ENCODE data around the gene CHDH. TPM values are rescaled to one million over a fixed set of nuclear protein-coding genes. Genes with fewer than 3 reads are reported as not detected.

Gene CHDH
- total RNA-seq, 4 donors from 2014 or later: 0.16 to 2.6 (median 1.6) TPM

GRCh38 chr3:53808496-53808895 lies 37.7 kb downstream of the CHDH start:
- DNase-seq (ENCODE audit: low spot score) (no peak), ATAC-seq (ENCODE audit: low FRiP score) (no peak)
- TF ChIP-seq, protein P1, sequence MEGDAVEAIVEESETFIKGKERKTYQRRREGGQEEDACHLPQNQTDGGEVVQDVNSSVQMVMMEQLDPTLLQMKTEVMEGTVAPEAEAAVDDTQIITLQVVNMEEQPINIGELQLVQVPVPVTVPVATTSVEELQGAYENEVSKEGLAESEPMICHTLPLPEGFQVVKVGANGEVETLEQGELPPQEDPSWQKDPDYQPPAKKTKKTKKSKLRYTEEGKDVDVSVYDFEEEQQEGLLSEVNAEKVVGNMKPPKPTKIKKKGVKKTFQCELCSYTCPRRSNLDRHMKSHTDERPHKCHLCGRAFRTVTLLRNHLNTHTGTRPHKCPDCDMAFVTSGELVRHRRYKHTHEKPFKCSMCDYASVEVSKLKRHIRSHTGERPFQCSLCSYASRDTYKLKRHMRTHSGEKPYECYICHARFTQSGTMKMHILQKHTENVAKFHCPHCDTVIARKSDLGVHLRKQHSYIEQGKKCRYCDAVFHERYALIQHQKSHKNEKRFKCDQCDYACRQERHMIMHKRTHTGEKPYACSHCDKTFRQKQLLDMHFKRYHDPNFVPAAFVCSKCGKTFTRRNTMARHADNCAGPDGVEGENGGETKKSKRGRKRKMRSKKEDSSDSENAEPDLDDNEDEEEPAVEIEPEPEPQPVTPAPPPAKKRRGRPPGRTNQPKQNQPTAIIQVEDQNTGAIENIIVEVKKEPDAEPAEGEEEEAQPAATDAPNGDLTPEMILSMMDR (IDR thresholded peaks at IDR 0.05): no peak

DNA sequence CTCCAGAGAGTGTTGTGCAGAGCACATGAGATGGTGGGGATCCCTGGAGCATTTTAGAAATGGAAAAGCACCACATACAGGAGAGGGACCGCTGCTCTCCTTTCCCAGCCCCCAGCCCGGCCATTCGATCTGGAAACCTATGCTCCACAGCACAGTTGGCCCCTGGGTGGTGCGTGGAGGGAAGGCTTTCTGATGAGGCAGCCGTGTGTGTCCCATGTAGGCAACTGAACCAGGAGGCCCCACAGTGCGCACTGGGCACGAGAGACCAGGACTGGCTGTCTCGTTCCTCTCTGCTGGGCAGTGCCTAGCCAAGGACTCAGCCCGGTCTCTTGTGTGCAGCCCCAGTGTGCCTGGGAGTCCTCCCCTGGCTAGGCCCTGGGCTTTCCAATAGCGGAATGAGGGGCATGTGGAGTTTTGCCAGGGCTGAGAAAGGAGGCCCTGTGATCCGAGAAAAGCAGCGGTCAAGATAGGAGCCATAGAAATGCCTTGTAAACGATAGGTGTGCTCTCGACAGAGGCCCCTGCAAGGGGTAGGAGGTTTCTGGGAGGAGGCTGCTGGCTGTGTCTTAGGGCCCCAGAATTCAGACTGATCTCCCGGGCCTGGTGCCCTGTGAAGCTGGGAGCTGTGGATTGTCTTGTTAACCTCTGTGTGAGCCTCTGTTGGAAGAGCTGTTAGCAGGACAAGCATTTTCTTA lies 39.0 kb downstream of the CHDH start:
- TF ChIP-seq, protein P1 (IDR thresholded peaks at IDR 0.05): no peak
- ATAC-seq (ENCODE audit: low FRiP score) (no peak), DNase-seq (ENCODE audit: low spot score) (no peak)

DNA sequence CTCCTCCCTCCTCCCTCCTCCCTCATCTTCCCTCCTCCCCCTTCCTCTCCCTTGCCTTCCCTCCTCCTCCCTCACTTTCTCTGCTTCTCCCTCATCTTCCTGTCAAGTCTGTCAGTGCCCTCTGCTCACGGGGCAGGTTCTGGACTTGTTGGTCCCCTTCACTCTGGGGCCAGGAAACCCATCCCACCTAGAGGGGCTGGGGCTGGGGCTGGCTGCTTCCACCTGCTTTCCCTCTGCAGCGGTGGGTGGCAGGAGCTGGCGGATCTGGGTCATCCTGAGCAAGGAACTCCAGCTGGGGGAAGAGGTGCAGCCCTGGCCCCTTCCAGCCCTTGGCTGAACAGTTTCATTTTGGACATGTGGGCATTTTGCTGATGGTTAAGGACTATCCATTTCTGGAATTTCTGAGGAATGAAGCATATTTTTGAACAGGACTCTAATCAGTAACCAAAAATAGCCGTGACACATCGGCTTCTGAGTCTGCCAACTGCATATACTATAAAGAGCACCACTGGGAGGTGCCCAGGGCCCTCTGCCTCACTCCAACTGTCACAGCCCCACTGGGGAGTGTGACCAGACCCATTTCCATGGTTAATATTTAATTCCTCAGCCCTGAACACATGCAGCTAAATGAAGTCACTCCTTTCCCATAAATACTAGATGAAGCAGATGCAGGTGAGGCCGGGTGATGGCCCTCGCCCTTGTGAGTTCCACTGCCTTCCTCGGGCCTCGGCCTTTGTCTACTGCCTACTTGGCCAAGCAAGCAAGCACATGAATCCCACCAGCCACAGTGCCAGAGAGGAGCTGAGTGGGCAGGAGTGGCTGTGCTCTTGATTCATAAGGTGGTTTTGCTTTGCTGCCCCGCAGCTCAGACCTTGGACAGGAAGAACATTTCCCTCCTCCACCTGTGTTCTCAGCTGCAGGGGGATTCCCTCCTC lies 39.8 kb downstream of the CHDH start:
- DNase-seq (ENCODE audit: low spot score) (no peak), ATAC-seq (ENCODE audit: low FRiP score) (peak; percentile 61)
- TF ChIP-seq, protein P1 (IDR thresholded peaks at IDR 0.05): no peak

GRCh38 chr3:53805463-53806159 lies 40.6 kb downstream of the CHDH start:
- TF ChIP-seq, protein P1 (IDR thresholded peaks at IDR 0.05): no peak
- ATAC-seq (ENCODE audit: low FRiP score) (no peak), DNase-seq (ENCODE audit: low spot score) (no peak)

DNA sequence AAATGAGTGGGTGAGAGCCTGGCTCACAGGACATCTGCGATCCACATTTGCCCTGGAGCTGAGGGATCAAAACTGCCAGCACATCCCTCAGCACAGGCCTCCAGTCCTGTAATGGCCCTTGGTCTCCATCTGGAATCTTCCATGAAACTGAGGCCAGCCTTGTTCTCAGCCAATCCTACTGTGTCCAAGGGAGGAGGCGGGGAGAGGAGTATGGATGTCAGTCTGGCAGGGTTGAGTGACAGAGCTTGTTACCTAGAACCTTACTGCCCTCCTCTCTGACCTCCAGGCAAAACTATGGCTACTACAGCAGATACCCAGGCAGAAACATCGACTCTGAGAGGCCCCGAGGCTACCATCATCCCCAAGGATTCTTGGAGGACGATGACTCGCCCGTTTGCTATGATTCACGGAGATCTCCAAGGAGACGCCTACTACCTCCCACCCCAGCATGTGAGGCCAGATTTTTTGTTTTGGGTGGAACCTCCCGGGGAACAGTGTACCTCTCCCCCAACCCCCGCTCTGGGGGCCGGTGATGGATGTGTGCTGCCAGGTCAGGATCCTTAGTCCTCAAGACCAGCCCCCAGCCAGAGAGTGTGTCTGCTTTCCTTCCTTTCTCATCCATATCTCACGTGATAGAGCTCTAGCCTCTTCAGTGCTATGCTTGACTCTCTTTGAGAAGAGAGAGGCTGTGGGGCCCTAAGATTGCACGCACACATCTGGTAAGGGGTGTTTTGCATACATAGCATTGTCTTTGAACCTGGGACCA lies 41.3 kb downstream of the CHDH start:
- peak; percentile 72 for ATAC-seq (ENCODE audit: low FRiP score)
- no peak for DNase-seq (ENCODE audit: low spot score)
- TF ChIP-seq, protein P1 (IDR thresholded peaks at IDR 0.05): no peak
